Gastroesophageal sphincter (tissue), 3 donors: Measurements from ENCODE around the gene MCC.

Source experiments
- CTCF ChIP-seq, 4 experiments: fragments of 200-600 bp in 2 of 4; fragments of 450-650 bp in 2 of 4; sonication (generic) in 1 of 4; IDR thresholded peaks; one replicate each; pipeline ENCODE4 v1.5.1; 2017 to 2019; ENCODE audit warnings: antibody characterized with exemption in 4 of 4, mild to moderate bottlenecking in 2 of 4, moderate library complexity in 2 of 4
- EP300 ChIP-seq: sonication (generic); formaldehyde crosslinking; IDR thresholded peaks from one replicate; pipeline ENCODE4 v1.6.1; 2017; ENCODE audit warnings: antibody characterized with exemption, mild to moderate bottlenecking
- POLR2A ChIP-seq, 2 donors: fragments of 450-650 bp; IDR thresholded peaks; one replicate each; pipeline ENCODE4 v1.6.1; 2017; ENCODE audit warnings: antibody characterized with exemption in 2 of 2, mild to moderate bottlenecking in 2 of 2, moderate library complexity in 1 of 2
- POLR2AphosphoS5 ChIP-seq: sonication (generic); formaldehyde crosslinking; IDR thresholded peaks from one replicate; pipeline ENCODE4 v1.6.1; 2017; ENCODE audit warnings: antibody characterized with exemption

- TF ChIP-seq CTCF (IDR thresholded peaks at IDR 0.05) (no peak), POLR2A (IDR thresholded peaks at IDR 0.05) (no peak), EP300 (no peak), POLR2AphosphoS5 (no peak)
Observed at GRCh38 chr5:113421693-113422092, 66.6 kb downstream of the MCC start.
